Common myeloid progenitor, CD34-positive (primary cell): ENCODE results near the gene PLXND1. TPM values are rescaled to one million over a fixed set of nuclear protein-coding genes. Genes with fewer than 3 reads are reported as not detected.

Experiments
- CTCF ChIA-PET: fragments of 350-600 bp; sonication (Branson Sonifier 250); formaldehyde crosslinking; loops from one replicate; lab custom pipeline; 2021; ENCODE audit warnings: antibody characterized with exemption; lab: Charles Lee
- POLR2A ChIA-PET: fragments of 350-600 bp; sonication (Branson Sonifier 250); formaldehyde crosslinking; loops from one replicate; lab custom pipeline; 2021; ENCODE audit warnings: antibody characterized with exemption; lab: Charles Lee
- DNase-seq, 3 donors: peaks; one replicate each; pipeline versions ENCODE4 v3.0.0 to v3.0.0-alpha.2; 2013
- H3K27ac ChIP-seq, 2 experiments: 1 replicate in 1 of 2; 2 replicates in 1 of 2; pipeline ENCODE4 v1.7.0; 2013; ENCODE audit warnings: inconsistent platforms in 2 of 2, low read length in 2 of 2, mild to moderate bottlenecking in 2 of 2, low read depth in 1 of 2, moderate library complexity in 1 of 2; ENCODE audit not compliant: severe bottlenecking in 2 of 2, insufficient read depth in 1 of 2, poor library complexity in 1 of 2
- H3K27me3 ChIP-seq, 5 experiments: replicated peaks in 2 of 5; 1 replicate in 3 of 5; 2 replicates in 2 of 5; pipeline versions ENCODE4 v1.6.1 to v1.7.0; 2013; ENCODE audit warnings: low read length in 4 of 5, mild to moderate bottlenecking in 2 of 5, moderate library complexity in 2 of 5, inconsistent platforms in 1 of 5; ENCODE audit not compliant: insufficient read depth in 5 of 5, control insufficient read depth in 4 of 5
- H3K36me3 ChIP-seq, 4 experiments: 1 replicate in 2 of 4; 2 replicates in 2 of 4; pipeline versions ENCODE4 v1.6.1 to v1.7.0; 2013; ENCODE audit warnings: low read length in 3 of 4, control low read depth in 1 of 4, mild to moderate bottlenecking in 1 of 4; ENCODE audit not compliant: control insufficient read depth in 4 of 4, insufficient read depth in 4 of 4
- H3K4me1 ChIP-seq, 4 experiments: 1 replicate in 3 of 4; 2 replicates in 1 of 4; pipeline versions ENCODE4 v1.6.1 to v1.7.1; 2013; ENCODE audit warnings: low read length in 3 of 4, mild to moderate bottlenecking in 3 of 4, control low read depth in 1 of 4, inconsistent platforms in 1 of 4, moderate library complexity in 1 of 4; ENCODE audit not compliant: control insufficient read depth in 4 of 4, insufficient read depth in 4 of 4; ENCODE audit errors: control extremely low read depth in 1 of 4
- H3K4me3 ChIP-seq, 7 experiments: 1 replicate in 4 of 7; 2 replicates in 3 of 7; pipeline versions ENCODE4 v1.5.1 to v1.7.0; 2013; ENCODE audit warnings: mild to moderate bottlenecking in 7 of 7, low read length in 6 of 7, moderate library complexity in 6 of 7, inconsistent platforms in 2 of 7, low read depth in 2 of 7, control low read depth in 1 of 7; ENCODE audit not compliant: insufficient read depth in 4 of 7, control insufficient read depth in 1 of 7; ENCODE audit errors: extremely low read depth in 1 of 7
- H3K9me3 ChIP-seq, 5 experiments: 1 replicate in 4 of 5; 2 replicates in 1 of 5; pipeline versions ENCODE4 v1.6.1 to v1.7.1; 2013; ENCODE audit warnings: low read length in 4 of 5, mild to moderate bottlenecking in 2 of 5, inconsistent platforms in 1 of 5, low read depth in 1 of 5, moderate library complexity in 1 of 5; ENCODE audit not compliant: control insufficient read depth in 4 of 5, insufficient read depth in 2 of 5; ENCODE audit errors: control extremely low read depth in 1 of 5
- WGBS: methylation state at CpG from one replicate; pipeline ENCODE4 v1.1.5; 2013; ENCODE audit not compliant: insufficient coverage; 5-methylcytosine and 5-hydroxymethylcytosine counted together
- polyA plus RNA-seq: library from polyadenylated mRNA; unstranded; fragments of 120-200 nt; gene quantifications from one replicate; pipeline ENCODE4 v1.2.1, GENCODE V29; 2013

The PLXND1 gene, protein sequence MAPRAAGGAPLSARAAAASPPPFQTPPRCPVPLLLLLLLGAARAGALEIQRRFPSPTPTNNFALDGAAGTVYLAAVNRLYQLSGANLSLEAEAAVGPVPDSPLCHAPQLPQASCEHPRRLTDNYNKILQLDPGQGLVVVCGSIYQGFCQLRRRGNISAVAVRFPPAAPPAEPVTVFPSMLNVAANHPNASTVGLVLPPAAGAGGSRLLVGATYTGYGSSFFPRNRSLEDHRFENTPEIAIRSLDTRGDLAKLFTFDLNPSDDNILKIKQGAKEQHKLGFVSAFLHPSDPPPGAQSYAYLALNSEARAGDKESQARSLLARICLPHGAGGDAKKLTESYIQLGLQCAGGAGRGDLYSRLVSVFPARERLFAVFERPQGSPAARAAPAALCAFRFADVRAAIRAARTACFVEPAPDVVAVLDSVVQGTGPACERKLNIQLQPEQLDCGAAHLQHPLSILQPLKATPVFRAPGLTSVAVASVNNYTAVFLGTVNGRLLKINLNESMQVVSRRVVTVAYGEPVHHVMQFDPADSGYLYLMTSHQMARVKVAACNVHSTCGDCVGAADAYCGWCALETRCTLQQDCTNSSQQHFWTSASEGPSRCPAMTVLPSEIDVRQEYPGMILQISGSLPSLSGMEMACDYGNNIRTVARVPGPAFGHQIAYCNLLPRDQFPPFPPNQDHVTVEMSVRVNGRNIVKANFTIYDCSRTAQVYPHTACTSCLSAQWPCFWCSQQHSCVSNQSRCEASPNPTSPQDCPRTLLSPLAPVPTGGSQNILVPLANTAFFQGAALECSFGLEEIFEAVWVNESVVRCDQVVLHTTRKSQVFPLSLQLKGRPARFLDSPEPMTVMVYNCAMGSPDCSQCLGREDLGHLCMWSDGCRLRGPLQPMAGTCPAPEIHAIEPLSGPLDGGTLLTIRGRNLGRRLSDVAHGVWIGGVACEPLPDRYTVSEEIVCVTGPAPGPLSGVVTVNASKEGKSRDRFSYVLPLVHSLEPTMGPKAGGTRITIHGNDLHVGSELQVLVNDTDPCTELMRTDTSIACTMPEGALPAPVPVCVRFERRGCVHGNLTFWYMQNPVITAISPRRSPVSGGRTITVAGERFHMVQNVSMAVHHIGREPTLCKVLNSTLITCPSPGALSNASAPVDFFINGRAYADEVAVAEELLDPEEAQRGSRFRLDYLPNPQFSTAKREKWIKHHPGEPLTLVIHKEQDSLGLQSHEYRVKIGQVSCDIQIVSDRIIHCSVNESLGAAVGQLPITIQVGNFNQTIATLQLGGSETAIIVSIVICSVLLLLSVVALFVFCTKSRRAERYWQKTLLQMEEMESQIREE (N-terminal part only)
- 189 TPM for polyA plus RNA-seq

- H3K27me3 ChIP-seq = no peaks in the 10 kb centered on the region
- DNase-seq = peak in 2 of 3 donors; percentile 55 to 65
- peak within 1 kb of the TSS in 1 of 2 experiments; percentile 25 for H3K27ac ChIP-seq
- peak within 1 kb of the TSS; percentile 52 to 82 (median 73) for H3K4me3 ChIP-seq
- WGBS = under 1% methylated on average over 51 of the region's 96 CpGs
- CTCF ChIA-PET = interaction anchor here (1.1 to 5.9 kb wide), 5 partner anchors 12 to 52 kb away, joined by 3 to 44 read pairs (median 5); no protein-coding TSS in a partner anchor
- peaks cover 0 to 84% (median 70%) of the 10 kb centered on the region in 4 experiments for H3K4me1 ChIP-seq
- H3K9me3 ChIP-seq = no peaks in the 10 kb centered on the region
- peaks cover 0 to 11% (median 0%) of the 10 kb centered on the region in 4 experiments for H3K36me3 ChIP-seq
- POLR2A ChIA-PET = no interaction called here
These were observed at the start of gene PLXND1 for GRCh38 chr3:129606636-129607390. PLXND1 (minus strand) TSS chr3:129606676; CDS start chr3:129606639, 37 bp downstream.

DNA sequence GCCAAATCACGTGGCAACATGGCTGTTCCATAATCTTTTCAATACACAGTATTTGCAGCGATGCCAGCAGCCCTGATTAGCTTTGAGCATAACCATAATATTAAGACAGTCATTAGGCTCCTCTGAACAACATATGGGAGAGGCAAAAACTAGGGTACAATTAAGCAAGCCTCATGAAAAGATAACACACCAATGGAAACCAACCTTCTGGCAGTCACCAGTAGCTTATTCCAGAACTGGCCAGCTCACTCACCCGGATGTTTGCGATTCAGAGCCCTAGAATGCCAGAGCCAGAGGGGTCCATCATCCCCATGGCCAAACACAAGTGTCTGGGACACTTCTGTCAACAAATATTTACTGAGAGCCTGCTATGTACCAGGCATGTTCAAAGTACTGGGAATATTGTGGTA, 48.8 kb upstream of the PLXND1 start:
- H3K4me1 ChIP-seq = peaks cover 16 to 29% (median 22%) of the 10 kb centered on the region in 4 experiments
- no peak overlapping the region for H3K4me3 ChIP-seq
- H3K27me3 ChIP-seq = no peaks in the 10 kb centered on the region
- H3K36me3 ChIP-seq = peaks cover 0 to 6% (median 2%) of the 10 kb centered on the region in 4 experiments
- no peak overlapping the region for H3K27ac ChIP-seq
- CTCF ChIA-PET = interaction anchor here (1.0 to 4.6 kb wide), 8 partner anchors 8 to 285 kb away, joined by 3 to 24 read pairs (median 6); no protein-coding TSS in a partner anchor
- POLR2A ChIA-PET = no interaction called here
- no peak for DNase-seq
- no peaks in the 10 kb centered on the region for H3K9me3 ChIP-seq
- 100% methylated on average over 1 of the region's 4 CpGs for WGBS

- CTCF ChIA-PET = interaction anchor here (0.6 to 4.6 kb wide), 8 partner anchors 12 to 286 kb away, joined by 3 to 24 read pairs (median 5); no protein-coding TSS in a partner anchor
These were observed 47.7 kb upstream of the PLXND1 start for GRCh38 chr3:129654131-129654530.

DNA sequence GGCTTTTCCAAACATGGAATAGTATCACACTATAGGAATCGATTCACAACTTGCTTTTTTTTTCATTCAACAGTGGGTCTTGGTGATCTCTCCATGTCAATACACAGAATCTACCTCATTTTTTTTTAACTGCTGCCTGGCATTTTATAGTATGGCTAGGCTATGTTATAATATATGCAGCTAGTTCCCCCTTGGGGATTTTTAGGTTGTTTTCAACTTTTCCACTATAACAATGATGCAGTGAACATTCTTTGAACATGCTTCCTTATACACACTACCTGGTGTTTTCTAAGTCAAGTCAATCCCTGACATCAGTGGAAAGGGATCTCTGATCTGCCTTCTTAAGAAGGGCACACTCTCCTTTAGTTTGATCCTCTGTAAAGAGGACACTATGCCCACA, 46.5 kb upstream of the PLXND1 start:
- H3K36me3 ChIP-seq = peaks cover 0 to 8% (median 3%) of the 10 kb centered on the region in 4 experiments
- ChIA-PET POLR2A (no interaction called here), CTCF (interaction anchor here (1.0 to 4.6 kb wide), 3 partner anchors 9 to 172 kb away, joined by 3 to 24 read pairs (median 4); no protein-coding TSS in a partner anchor)
- 100% methylated on average over 1 of the region's 1 CpG for WGBS
- no peaks in the 10 kb centered on the region for H3K27me3 ChIP-seq
- DNase-seq = no peak
- peaks cover 12 to 25% (median 15%) of the 10 kb centered on the region in 4 experiments for H3K4me1 ChIP-seq
- H3K4me3 ChIP-seq = no peak overlapping the region
- no peak overlapping the region for H3K27ac ChIP-seq
- no peaks in the 10 kb centered on the region for H3K9me3 ChIP-seq

More at GRCh38 chr3:129654131-129654530, 47.7 kb upstream of the PLXND1 start:
- Histone ChIP-seq H3K4me3 (no peak overlapping the region), H3K4me1 (peaks cover 16 to 31% (median 22%) of the 10 kb centered on the region in 4 experiments), H3K9me3 (no peaks in the 10 kb centered on the region), H3K36me3 (peaks cover 0 to 8% (median 3%) of the 10 kb centered on the region in 4 experiments), H3K27me3 (no peaks in the 10 kb centered on the region), H3K27ac (no peak overlapping the region)
- DNase-seq = no peak
- WGBS = 100% methylated on average over 1 of the region's 1 CpG
- POLR2A ChIA-PET = no interaction called here

GRCh38 chr3:129651435-129652202, 45.1 kb upstream of the PLXND1 start:
- peak in 2 of 3 donors; percentile 22 to 29 for DNase-seq
- H3K4me3 ChIP-seq = no peak overlapping the region
- peaks cover 0 to 10% (median 3%) of the 10 kb centered on the region in 4 experiments for H3K36me3 ChIP-seq
- H3K4me1 ChIP-seq = peaks cover 1 to 11% (median 3%) of the 10 kb centered on the region in 4 experiments
- H3K9me3 ChIP-seq = no peaks in the 10 kb centered on the region
- H3K27me3 ChIP-seq = no peaks in the 10 kb centered on the region
- CTCF ChIA-PET = interaction anchor here (0.6 kb wide), 1 partner anchor 13 kb away, joined by 4 read pairs; no protein-coding TSS in a partner anchor
- no peak overlapping the region for H3K27ac ChIP-seq
- WGBS = 90% methylated on average over 8 of the region's 8 CpGs
- POLR2A ChIA-PET = no interaction called here
